Astrocyte of the spinal cord (primary cell): ENCODE results near the gene HOXC13.

Source experiments
- DNase-seq: peaks from one replicate; pipeline ENCODE4 v3.0.0; 2011; ENCODE audit warnings: low read depth, low spot score
- H3K4me3 ChIP-seq: 2 replicates; pipeline ENCODE4 v1.5.1; 2011; ENCODE audit warnings: low read depth, mild to moderate bottlenecking, low read length, moderate library complexity
- in situ Hi-C: cut with HindIII; loops from 2 replicates; pipeline ENCODE4 v1.10.0; 2017; ENCODE audit warnings: low sequenced_read_pairs
- TF ChIP-seq, protein P1 (sequence below): IDR thresholded peaks from 2 replicates; pipeline ENCODE4 v1.5.1; 2012; ENCODE audit warnings: low read depth, mild to moderate bottlenecking, low read length, inconsistent platforms

The HOXC13 gene

DNA sequence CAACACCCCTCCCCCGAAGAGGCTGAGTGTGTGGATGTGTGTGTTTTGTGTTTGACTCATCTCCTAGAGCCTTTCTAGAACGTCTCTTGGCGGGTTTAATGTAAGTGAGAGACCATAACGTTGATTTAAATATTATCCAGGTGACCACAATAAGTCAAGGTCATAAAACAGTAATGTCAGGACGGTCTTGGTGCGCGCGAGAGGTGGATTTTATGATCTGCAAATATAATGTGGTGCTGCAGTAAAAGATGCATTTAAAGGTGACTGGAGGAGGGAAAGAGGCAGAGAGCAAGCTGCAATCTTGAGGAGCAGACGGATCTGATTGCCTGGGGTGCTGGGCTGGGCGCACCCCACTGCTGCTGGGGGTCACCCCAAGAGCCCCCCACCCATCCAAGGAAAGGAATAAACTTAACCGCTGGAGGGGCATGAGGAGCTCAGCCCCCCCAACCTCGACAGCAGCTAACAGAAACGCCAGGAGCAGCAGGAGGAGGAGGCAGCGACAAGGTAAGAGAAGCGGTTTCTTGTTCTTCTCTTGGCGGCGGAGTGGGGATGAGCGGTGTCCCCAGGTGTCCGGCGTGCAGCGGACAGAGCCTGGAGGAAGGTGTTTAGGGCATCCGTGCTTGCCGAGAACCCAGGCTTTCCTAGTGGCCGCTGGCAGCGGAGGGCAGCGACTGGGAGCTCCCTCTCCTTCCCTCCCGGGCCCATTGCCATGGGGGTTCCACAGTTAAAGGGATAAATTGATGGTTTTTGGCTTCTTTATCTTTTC, 51.9 kb downstream of the HOXC13 start:
- no peak overlapping the region for H3K4me3 ChIP-seq
- in situ Hi-C loops = no loop called here
- TF ChIP-seq, protein P1, sequence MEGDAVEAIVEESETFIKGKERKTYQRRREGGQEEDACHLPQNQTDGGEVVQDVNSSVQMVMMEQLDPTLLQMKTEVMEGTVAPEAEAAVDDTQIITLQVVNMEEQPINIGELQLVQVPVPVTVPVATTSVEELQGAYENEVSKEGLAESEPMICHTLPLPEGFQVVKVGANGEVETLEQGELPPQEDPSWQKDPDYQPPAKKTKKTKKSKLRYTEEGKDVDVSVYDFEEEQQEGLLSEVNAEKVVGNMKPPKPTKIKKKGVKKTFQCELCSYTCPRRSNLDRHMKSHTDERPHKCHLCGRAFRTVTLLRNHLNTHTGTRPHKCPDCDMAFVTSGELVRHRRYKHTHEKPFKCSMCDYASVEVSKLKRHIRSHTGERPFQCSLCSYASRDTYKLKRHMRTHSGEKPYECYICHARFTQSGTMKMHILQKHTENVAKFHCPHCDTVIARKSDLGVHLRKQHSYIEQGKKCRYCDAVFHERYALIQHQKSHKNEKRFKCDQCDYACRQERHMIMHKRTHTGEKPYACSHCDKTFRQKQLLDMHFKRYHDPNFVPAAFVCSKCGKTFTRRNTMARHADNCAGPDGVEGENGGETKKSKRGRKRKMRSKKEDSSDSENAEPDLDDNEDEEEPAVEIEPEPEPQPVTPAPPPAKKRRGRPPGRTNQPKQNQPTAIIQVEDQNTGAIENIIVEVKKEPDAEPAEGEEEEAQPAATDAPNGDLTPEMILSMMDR = no peak
- no peak for DNase-seq

DNA sequence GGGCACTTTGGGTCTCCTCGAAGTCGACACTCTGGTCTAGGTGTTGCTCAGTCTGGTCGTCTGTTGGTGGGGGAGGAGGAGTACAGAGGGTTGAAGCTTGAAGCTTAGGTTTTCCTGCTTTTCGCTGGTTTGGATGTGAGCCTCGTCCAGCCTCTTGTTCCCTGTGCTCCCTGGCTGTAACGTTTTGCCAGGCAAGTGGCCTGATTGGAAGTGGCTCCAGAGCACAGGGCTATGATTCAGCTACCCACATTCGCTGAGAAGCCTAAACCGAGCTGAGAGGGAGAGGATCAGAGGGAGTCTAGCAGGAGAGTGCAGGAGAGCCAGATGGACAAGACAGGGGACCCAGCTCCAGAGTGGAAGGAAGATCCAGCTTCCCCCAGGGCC, 52.4 kb downstream of the HOXC13 start:
- TF ChIP-seq, protein P1 = no peak
- DNase-seq = no peak
- in situ Hi-C loops = no loop called here
- H3K4me3 ChIP-seq = no peak overlapping the region

DNA sequence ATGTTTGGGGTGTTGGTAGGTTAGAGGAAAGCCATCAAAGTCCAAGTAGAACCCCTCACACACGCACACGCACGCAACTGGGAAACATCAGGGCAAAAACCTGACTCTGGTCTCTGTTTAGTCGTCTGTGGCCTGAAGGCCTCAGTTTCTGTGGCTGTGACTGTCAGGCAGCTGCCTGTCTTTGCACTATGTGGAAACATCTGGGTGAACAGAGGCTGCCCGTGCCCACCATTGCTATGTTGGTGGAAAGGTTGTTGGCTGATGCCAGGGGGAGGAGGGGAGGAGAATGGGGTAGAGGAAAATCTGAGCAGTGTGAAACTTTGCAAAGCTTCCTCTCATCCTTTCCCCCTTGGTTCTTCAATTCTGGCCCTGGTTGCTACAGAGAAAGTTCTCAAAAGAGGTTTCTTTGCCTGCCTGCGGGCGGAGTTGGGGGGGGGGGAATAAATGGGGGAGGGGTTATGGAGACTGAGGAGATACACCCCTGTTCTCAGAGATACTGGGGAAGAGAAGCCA, 53.8 kb downstream of the HOXC13 start:
- DNase-seq = no peak
- in situ Hi-C loops = no loop called here
- TF ChIP-seq, protein P1 = no peak
- no peak overlapping the region for H3K4me3 ChIP-seq

DNA sequence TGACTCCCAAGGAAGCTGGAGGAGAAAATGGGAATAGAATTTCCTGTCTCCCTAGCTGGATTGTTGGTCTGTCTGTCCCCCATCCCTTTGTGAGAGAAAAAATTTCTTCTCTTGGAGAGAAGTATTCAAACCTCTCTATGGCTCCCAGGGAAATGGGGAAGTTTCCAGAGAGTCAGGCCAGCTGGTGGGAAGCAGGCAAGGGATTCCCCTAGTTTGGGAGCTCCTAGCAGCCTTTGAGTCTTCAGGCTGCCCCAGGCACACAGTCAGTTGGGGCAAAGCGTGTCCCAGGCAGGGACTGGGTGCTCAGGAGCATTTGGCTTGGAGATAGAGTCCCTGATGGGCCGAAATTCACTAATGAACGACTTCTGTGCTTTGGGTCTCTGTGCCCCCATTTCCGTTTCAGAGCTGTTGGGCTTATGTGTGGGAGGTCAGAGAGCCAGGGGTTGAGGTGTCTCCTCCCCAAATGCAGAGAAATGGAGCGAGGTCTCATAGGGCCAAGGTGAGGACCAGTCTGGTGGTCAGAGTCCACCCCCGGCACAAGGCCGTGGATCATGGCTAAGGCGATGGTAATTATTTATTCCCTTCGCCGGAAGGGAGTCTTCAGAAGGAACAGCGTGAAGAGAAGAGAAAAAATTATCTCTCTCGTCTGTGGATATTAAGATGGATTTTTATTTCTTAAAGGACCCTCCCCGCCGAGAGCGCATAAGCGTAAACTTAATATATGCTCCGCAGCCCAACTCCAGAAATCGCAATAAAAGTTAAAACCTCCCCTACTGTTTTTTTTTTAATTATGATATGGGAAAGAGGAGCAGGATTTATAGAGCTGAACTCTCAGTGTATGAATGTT, 54.8 kb downstream of the HOXC13 start:
- no peak for DNase-seq
- TF ChIP-seq, protein P1 = no peak
- in situ Hi-C loops = no loop called here
- no peak overlapping the region for H3K4me3 ChIP-seq

DNA sequence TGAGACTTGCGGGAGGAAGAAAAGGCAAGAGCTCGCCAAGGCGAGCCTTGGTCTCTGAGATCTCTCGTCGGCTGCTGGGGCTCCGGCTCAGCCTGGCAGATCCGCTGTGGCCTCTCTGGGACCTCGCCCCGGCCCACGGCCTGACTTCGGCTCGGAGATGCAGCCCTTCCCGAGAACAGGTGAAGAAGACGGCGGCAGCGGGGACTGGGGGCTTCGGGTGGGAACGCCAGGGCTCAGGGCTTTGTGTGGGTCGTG, 55.3 kb downstream of the HOXC13 start:
- in situ Hi-C loops = no loop called here
- no peak for DNase-seq
- no peak overlapping the region for H3K4me3 ChIP-seq
- TF ChIP-seq, protein P1 = no peak

DNA sequence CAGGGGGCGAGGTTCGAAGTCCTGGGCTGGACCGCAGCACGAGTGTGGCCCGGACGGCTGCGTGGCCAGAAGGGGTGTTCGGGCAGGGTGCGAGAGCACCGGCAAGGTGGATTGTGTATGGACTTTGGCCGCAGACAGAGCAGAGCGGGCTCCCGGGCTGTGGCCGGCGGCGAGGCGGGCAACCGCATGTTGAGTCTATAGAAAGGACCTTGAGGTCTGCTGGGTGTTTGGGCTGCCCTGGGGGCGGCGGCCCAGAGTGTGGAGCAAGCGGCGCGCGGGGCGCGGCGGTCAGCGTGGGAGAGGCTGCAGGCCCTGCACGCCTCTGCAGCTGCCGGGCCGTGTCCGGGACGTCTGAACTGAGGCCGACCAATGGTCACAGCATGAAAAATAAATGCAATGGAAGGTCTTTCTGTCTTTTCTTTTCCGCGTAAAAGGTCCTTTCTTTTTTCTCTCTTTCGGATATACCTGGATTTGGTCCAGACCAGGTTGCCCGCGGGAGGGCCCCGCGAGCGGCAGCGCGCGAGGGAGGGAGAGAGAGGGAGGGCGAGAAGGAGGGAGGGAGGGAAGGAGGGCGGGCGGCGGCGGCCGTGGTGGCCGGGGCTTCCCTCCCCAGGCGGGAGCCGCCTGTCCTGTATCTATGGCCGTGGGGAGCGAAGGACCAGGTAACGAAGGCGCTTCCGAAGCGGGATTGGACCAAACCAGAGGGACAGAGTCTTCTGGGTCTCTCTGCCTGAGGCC, 55.8 kb downstream of the HOXC13 start:
- H3K4me3 ChIP-seq = no peak overlapping the region

More for the DNA sequence above, 55.8 kb downstream of the HOXC13 start:
- TF ChIP-seq, protein P1 = no peak
- no peak for DNase-seq
- in situ Hi-C loops = no loop called here
